Peyer's patch (tissue), 4 donors: Measurements from ENCODE around the gene INPP5F. TPM values are rescaled to one million over a fixed set of nuclear protein-coding genes. Genes with fewer than 3 reads are reported as not detected.

ENCODE experiments used
- DNase-seq, 3 donors: peaks; one replicate each; pipeline ENCODE4 v3.0.0-alpha.2; 2017 to 2019
- H3K27ac ChIP-seq, 4 donors: fragments of 200-600 bp; sonication (generic); one replicate each; pipeline ENCODE4 v1.5.1; 2016 to 2019
- H3K27me3 ChIP-seq, 2 donors: fragments of 200-600 bp; sonication (generic); one replicate each; pipeline ENCODE4 v1.5.1; 2019
- H3K36me3 ChIP-seq, 3 donors: fragments of 200-600 bp; sonication (generic); one replicate each; pipeline ENCODE4 v1.5.1; 2016 to 2019
- H3K4me1 ChIP-seq, 4 donors: fragments of 200-600 bp; sonication (generic); one replicate each; pipeline ENCODE4 v1.5.1; 2016 to 2019
- H3K4me3 ChIP-seq, 4 donors: fragments of 200-600 bp; sonication (generic); 1 replicate in 3 of 4; 2 replicates in 1 of 4; pipeline ENCODE4 v1.5.1; 2016 to 2019; ENCODE audit warnings: mild to moderate bottlenecking in 1 of 4
- H3K9me3 ChIP-seq, 4 donors: fragments of 200-600 bp; sonication (generic); one replicate each; pipeline ENCODE4 v1.5.1; 2016 to 2019; ENCODE audit warnings: mild to moderate bottlenecking in 1 of 4
- CTCF ChIP-seq, 6 experiments: fragments of 450-650 bp in 4 of 6; fragments of 200-600 bp in 2 of 6; sonication (generic) in 1 of 6; IDR thresholded peaks; one replicate each; pipeline ENCODE4 v1.5.1; 2017 to 2019; ENCODE audit warnings: antibody characterized with exemption in 6 of 6, mild to moderate bottlenecking in 3 of 6, moderate library complexity in 1 of 6
- POLR2A ChIP-seq, 2 donors: fragments of 450-650 bp; IDR thresholded peaks; one replicate each; pipeline ENCODE4 v1.5.1; 2017; ENCODE audit warnings: antibody characterized with exemption in 2 of 2, mild to moderate bottlenecking in 2 of 2, moderate library complexity in 2 of 2
- total RNA-seq, 4 donors: library from RNA; depleted of rRNA; stranded (reverse); fragments of >200 nt; gene quantifications; one replicate each; pipeline ENCODE4 v1.1.0, GENCODE V29; 2016

The INPP5F gene
- total RNA-seq, 4 donors from 2014 or later = 6.5 to 37.1 (median 10.2) TPM

GRCh38 chr10:119801176-119801575 is 75.3 kb downstream of the INPP5F start:
- no peak for DNase-seq
- Histone ChIP-seq H3K36me3 (peaks cover 0 to 11% (median 0%) of the 10 kb centered on the region in 3 donors), H3K27me3 (no peaks in the 10 kb centered on the region), H3K27ac (no peak overlapping the region), H3K9me3 (no peaks in the 10 kb centered on the region), H3K4me1 (no peaks in the 10 kb centered on the region), H3K4me3 (no peak overlapping the region)
- TF ChIP-seq POLR2A (IDR thresholded peaks at IDR 0.05) = no peak
- TF ChIP-seq CTCF (IDR thresholded peaks at IDR 0.05) = no peak

GRCh38 chr10:119801998-119802538 is 76.2 kb downstream of the INPP5F start:
- no peak for DNase-seq

GRCh38 chr10:119803264-119803663 is 77.4 kb downstream of the INPP5F start:
- Histone ChIP-seq H3K9me3 (no peaks in the 10 kb centered on the region), H3K4me1 (no peaks in the 10 kb centered on the region), H3K27ac (no peak overlapping the region), H3K36me3 (peaks cover 0 to 11% (median 0%) of the 10 kb centered on the region in 3 donors), H3K27me3 (no peaks in the 10 kb centered on the region), H3K4me3 (no peak overlapping the region)
- DNase-seq = no peak
- TF ChIP-seq CTCF (IDR thresholded peaks at IDR 0.05) (no peak), POLR2A (IDR thresholded peaks at IDR 0.05) (no peak)

More at GRCh38 chr10:119801998-119802538, 76.2 kb downstream of the INPP5F start:
- Histone ChIP-seq H3K4me3 (no peak overlapping the region), H3K9me3 (no peaks in the 10 kb centered on the region), H3K4me1 (no peaks in the 10 kb centered on the region), H3K27ac (no peak overlapping the region), H3K27me3 (no peaks in the 10 kb centered on the region), H3K36me3 (peaks cover 0 to 11% (median 0%) of the 10 kb centered on the region in 3 donors)
- TF ChIP-seq CTCF (IDR thresholded peaks at IDR 0.05) = no peak
- no peak for TF ChIP-seq POLR2A (IDR thresholded peaks at IDR 0.05)

DNA sequence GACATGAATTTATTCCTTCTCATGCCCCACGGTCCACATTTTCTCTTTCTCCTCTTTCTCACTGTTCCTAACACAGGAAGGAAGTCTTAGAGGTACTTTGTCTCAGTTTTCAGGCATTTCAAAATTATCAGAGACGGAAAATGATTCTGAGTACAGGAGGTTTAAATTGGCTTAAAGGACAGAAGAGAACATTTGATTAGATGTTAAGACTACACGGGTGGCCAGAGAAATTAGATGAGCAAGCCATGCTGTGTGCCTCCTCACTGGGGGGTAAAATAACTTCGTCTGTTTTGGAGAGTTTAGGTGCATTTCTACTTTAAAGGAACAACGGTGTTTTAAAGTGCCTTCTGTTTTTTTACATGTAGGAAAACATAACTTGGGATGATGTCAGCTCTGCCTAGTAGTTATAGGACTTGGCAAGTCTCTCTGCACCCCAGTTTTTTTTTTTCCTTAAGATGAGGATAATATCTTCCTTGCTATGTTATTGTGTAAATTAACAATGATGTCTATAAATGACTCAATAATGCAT is 79.9 kb downstream of the INPP5F start:
- peaks cover 0 to 11% (median 0%) of the 10 kb centered on the region in 3 donors for H3K36me3 ChIP-seq
- TF ChIP-seq POLR2A (IDR thresholded peaks at IDR 0.05) (no peak), CTCF (IDR thresholded peaks at IDR 0.05) (no peak)
- no peaks in the 10 kb centered on the region for H3K27me3 ChIP-seq
- DNase-seq = no peak
- H3K27ac ChIP-seq = no peak overlapping the region
- no peaks in the 10 kb centered on the region for H3K4me1 ChIP-seq
- no peak overlapping the region for H3K4me3 ChIP-seq
- no peaks in the 10 kb centered on the region for H3K9me3 ChIP-seq

DNA sequence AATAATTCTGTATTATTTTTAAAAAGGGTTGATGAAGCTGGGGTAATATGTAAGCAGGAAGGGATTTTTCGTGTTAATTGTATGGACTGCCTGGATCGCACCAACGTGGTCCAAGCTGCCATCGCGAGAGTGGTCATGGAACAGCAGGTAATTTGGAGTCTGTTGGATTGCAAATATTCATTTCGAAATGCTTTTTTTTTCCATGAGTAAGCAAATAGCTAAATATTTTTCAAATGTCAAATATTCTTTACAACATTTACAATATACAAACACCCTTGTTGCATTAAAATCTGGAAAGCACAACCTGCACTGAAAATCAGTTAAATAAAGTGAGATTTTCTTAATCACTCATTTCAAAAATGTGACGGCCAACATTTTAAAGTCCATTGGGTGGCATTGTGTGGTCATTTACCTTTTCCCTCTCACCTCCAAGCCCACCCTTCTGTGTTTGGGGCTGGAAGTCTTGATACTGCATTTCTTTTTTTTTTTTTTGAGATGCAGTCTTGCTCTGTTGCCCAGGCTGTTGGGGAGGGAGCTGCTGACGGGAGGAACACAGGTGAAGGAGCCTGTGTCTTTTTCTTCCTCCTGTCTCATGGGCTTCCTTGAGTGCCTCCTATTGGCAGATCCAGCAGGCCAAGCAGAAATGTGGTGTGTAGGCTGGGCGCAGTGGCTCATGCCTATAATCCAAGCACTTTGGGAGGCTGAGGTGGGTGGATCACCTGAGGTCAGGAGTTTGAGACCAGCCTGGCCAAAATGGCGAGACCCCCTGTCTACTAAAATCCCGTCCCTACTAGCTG is 80.7 kb downstream of the INPP5F start:
- no peaks in the 10 kb centered on the region for H3K4me1 ChIP-seq
- no peaks in the 10 kb centered on the region for H3K9me3 ChIP-seq
- no peak for DNase-seq
- no peak overlapping the region for H3K27ac ChIP-seq
- TF ChIP-seq CTCF (IDR thresholded peaks at IDR 0.05) (no peak), POLR2A (IDR thresholded peaks at IDR 0.05) (no peak)
- peaks cover 0 to 11% (median 0%) of the 10 kb centered on the region in 3 donors for H3K36me3 ChIP-seq
- no peaks in the 10 kb centered on the region for H3K27me3 ChIP-seq
- H3K4me3 ChIP-seq = no peak overlapping the region
